ENCODE measurements around the gene CLDN14. TPM values are rescaled to one million over a fixed set of nuclear protein-coding genes. Genes with fewer than 3 reads are reported as not detected.
A peak's percentile ranks its signal among the peaks of the same experiment; 100 is the strongest.

The CLDN14 gene
- total RNA-seq, 4 donors from 2014 or later, result not detected

GRCh38 chr21:36422279-36423098 lies 57.4 kb downstream of the CLDN14 start:
- 65% methylated on average over 24 of the region's 28 CpGs for whole genome bisulfite sequencing
- TF ChIP-seq POLR2AphosphoS5 (IDR thresholded peaks at IDR 0.05), result no peak
- peak; percentile 28 to 44 (median 41) for TF ChIP-seq CTCF (IDR thresholded peaks at IDR 0.05)
- Histone ChIP-seq H3K27me3 (no peaks in the 10 kb centered on the region), H3K4me1 (peaks cover 0 to 3% (median 0%) of the 10 kb centered on the region in 4 donors), H3K27ac (replicated peaks in 1 of 4) (no peak overlapping the region), H3K36me3 (no peaks in the 10 kb centered on the region), H3K4me3 (no peak overlapping the region), H3K9me3 (no peaks in the 10 kb centered on the region)
- intact Hi-C loops (cut with DNase I), result no loop called here
- no peak for DNase-seq (ENCODE audit: extremely low spot score)

GRCh38 chr21:36420571-36421339 lies 59.2 kb downstream of the CLDN14 start:
- DNase-seq (ENCODE audit: extremely low spot score), result no peak
- TF ChIP-seq POLR2A (IDR thresholded peaks at IDR 0.05; ENCODE audit: low read depth), result no peak
- no peaks in the 10 kb centered on the region for H3K9me3 ChIP-seq
- peaks cover 0 to 12% (median 7%) of the 10 kb centered on the region in 4 donors for H3K36me3 ChIP-seq
- H3K27me3 ChIP-seq, result no peaks in the 10 kb centered on the region
- H3K4me1 ChIP-seq, result peaks cover 0 to 3% (median 0%) of the 10 kb centered on the region in 4 donors
- 88% methylated on average over 18 of the region's 18 CpGs for WGBS
- no peak overlapping the region for H3K4me3 ChIP-seq
- H3K27ac ChIP-seq (replicated peaks in 1 of 4), result no peak overlapping the region
- intact Hi-C loops (cut with DNase I), result no loop called here

GRCh38 chr21:36419996-36420395 lies 59.9 kb downstream of the CLDN14 start:
- H3K4me1 ChIP-seq, result peaks cover 0 to 3% (median 0%) of the 10 kb centered on the region in 4 donors
- no peak overlapping the region for H3K4me3 ChIP-seq
- no peaks in the 10 kb centered on the region for H3K27me3 ChIP-seq
- no peak for DNase-seq (ENCODE audit: extremely low spot score)
- TF ChIP-seq POLR2AphosphoS5 (IDR thresholded peaks at IDR 0.05), result peak in 1 of 2 donors; percentile 48
- no peak for TF ChIP-seq EP300 (IDR thresholded peaks at IDR 0.05)
- TF ChIP-seq CTCF (IDR thresholded peaks at IDR 0.05), result peak; percentile 57 to 71 (median 57)
- 15% methylated on average over 8 of the region's 8 CpGs for WGBS
- H3K27ac ChIP-seq (replicated peaks in 1 of 4), result no peak overlapping the region
- H3K36me3 ChIP-seq, result peaks cover 4 to 19% (median 10%) of the 10 kb centered on the region in 4 donors
- no peaks in the 10 kb centered on the region for H3K9me3 ChIP-seq
- intact Hi-C loops (cut with DNase I), result no loop called here

GRCh38 chr21:36419241-36419640 lies 60.7 kb downstream of the CLDN14 start:
- Histone ChIP-seq H3K36me3 (peaks cover 4 to 19% (median 10%) of the 10 kb centered on the region in 4 donors), H3K4me1 (peaks cover 0 to 3% (median 0%) of the 10 kb centered on the region in 4 donors), H3K27me3 (no peaks in the 10 kb centered on the region), H3K4me3 (no peak overlapping the region), H3K9me3 (no peaks in the 10 kb centered on the region), H3K27ac (replicated peaks in 1 of 4) (no peak overlapping the region)
- no peak for DNase-seq (ENCODE audit: extremely low spot score)
- 79% methylated on average over 14 of the region's 14 CpGs for WGBS
- intact Hi-C loops (cut with DNase I), result no loop called here
- no peak for TF ChIP-seq CTCF (IDR thresholded peaks at IDR 0.05)
- no peak for TF ChIP-seq EP300 (IDR thresholded peaks at IDR 0.05)
- no peak for TF ChIP-seq POLR2AphosphoS5 (IDR thresholded peaks at IDR 0.05)
- TF ChIP-seq POLR2A (IDR thresholded peaks at IDR 0.05; ENCODE audit: low read depth), result no peak

- no peaks in the 10 kb centered on the region for H3K27me3 ChIP-seq
- peaks cover 4 to 47% (median 25%) of the 10 kb centered on the region in 4 donors for H3K36me3 ChIP-seq
- H3K27ac ChIP-seq (replicated peaks in 1 of 4), result no peak overlapping the region
- WGBS, result 94% methylated on average over 6 of the region's 6 CpGs
- no peak for DNase-seq (ENCODE audit: extremely low spot score)
- intact Hi-C loops (cut with DNase I), result no loop called here
- H3K9me3 ChIP-seq, result no peaks in the 10 kb centered on the region
- no peak overlapping the region for H3K4me3 ChIP-seq
- peaks cover 0 to 3% (median 0%) of the 10 kb centered on the region in 4 donors for H3K4me1 ChIP-seq
- TF ChIP-seq POLR2AphosphoS5 (IDR thresholded peaks at IDR 0.05) (no peak), POLR2A (IDR thresholded peaks at IDR 0.05; ENCODE audit: low read depth) (no peak), EP300 (IDR thresholded peaks at IDR 0.05) (no peak), CTCF (IDR thresholded peaks at IDR 0.05) (no peak)
These were observed 64.5 kb downstream of the CLDN14 start for GRCh38 chr21:36415375-36415774.

Data from esophagus muscularis mucosa (tissue), 4 donors.